ENCODE measurements around the gene TRMT61A. TPM values are rescaled to one million over a fixed set of nuclear protein-coding genes. Genes with fewer than 3 reads are reported as not detected.
A peak's percentile ranks its signal among the peaks of the same experiment; 100 is the strongest.

TRMT61A gene
- total and polyA plus RNA-seq, 2 of the 13 experiments (the other 11 are each of a cell fraction or from before 2014, with no cell fraction given), result 6.5 to 13.6 TPM

- ATAC-seq (no peak), FAIRE-seq (no peak), DNase-seq (ENCODE audit: low spot score) (no peak)
- Histone ChIP-seq H3K4me2 (ENCODE audit: low read depth, low read length) (peak overlapping the region; percentile 58), H3K9ac (ENCODE audit: insufficient read depth, low read depth, low read length) (no peak overlapping the region), H3K9me3 (ENCODE audit: low read length) (no peaks in the 10 kb centered on the region), H3K79me2 (ENCODE audit: insufficient read depth, low read length) (no peaks in the 10 kb centered on the region), H3K4me1 (ENCODE audit: insufficient read depth, low read length) (peaks cover 52% of the 10 kb centered on the region), H2AFZ (ENCODE audit: low read length) (no peak overlapping the region), H3K4me3 (replicated peaks in 1 of 3; ENCODE audit: insufficient read depth in 1 of 3, low read depth in 2 of 3, low read length in 3 of 3) (peak overlapping the region in 2 of 3 experiments; percentile 31 to 49; a peak in 4 of 6 replicates), H3K27me3 (ENCODE audit: control insufficient read depth in 1 of 2, insufficient read depth in 2 of 2, low read length in 2 of 2) (peaks cover 2 to 19% of the 10 kb centered on the region in 2 experiments; a peak in 2 of 5 replicates), H3K27ac (ENCODE audit: extremely low read length, insufficient read depth, low read length) (no peak overlapping the region), H3K36me3 (replicated peaks in 1 of 2; ENCODE audit: control insufficient read depth in 1 of 2, insufficient read depth in 2 of 2, low read length in 2 of 2) (no peaks in the 10 kb centered on the region), H4K20me1 (ENCODE audit: insufficient read depth, low read length) (no peaks in the 10 kb centered on the region)
- no TSS peak for BruUV-seq (replicated peaks)
- 54% methylated on average over 10 of the region's 33 CpGs for WGBS (ENCODE audit: low lambda C conversion rate)
- CTCF ChIA-PET (ENCODE audit: low intra/inter-chr PET ratio, low total read pairs), result interaction anchor here (1.0 to 1.4 kb wide), 2 partner anchors 24 to 42 kb away, joined by 3 read pairs; no protein-coding TSS in a partner anchor
- intact Hi-C loops (cut with micrococcal nuclease; ENCODE audit: unreplicated experiment), result loop anchor here (2.0 kb wide), 1 partner anchor 17 kb away; no protein-coding TSS in a partner anchor
- POLR2A ChIA-PET, result interaction anchor here (1.6 to 6.9 kb wide), 3 partner anchors 13 to 24 kb away, joined by 3 to 37 read pairs (median 7); partner anchors contain the start of gene TRMT61A
- in situ Hi-C loops (cut with HindIII; ENCODE audit: extremely low pct_ligation_motif_present, low pct_unique_long_range_greater_than_20kb), result no loop called here
- no peak for TF ChIP-seq ZFP91 (CRISPR knock-in tag; IDR thresholded peaks at IDR 0.05; ENCODE audit: borderline replicate concordance)
- TF ChIP-seq ZNF530 (CRISPR knock-in tag; IDR thresholded peaks at IDR 0.05; ENCODE audit: low read depth), result no peak
- no peak for TF ChIP-seq ZNF264 (CRISPR knock-in tag; IDR thresholded peaks at IDR 0.05)
- TF ChIP-seq THAP11 (CRISPR knock-in tag; IDR thresholded peaks at IDR 0.05), result no peak
- no peak for TF ChIP-seq SALL2 (CRISPR knock-in tag; IDR thresholded peaks at IDR 0.05)
- no peak for TF ChIP-seq SP140L (CRISPR knock-in tag; IDR thresholded peaks at IDR 0.05; ENCODE audit: borderline replicate concordance)
- TF ChIP-seq ZNF747 (CRISPR knock-in tag; IDR thresholded peaks at IDR 0.05; ENCODE audit: borderline replicate concordance), result no peak
- no peak for TF ChIP-seq ZMYM4 (CRISPR knock-in tag; IDR thresholded peaks at IDR 0.05)
- TF ChIP-seq SRF (IDR thresholded peaks at IDR 0.05; ENCODE audit: low read depth, low read length), result no peak
- peak; percentile 86; the same call in 1 of the 2 replicates for TF ChIP-seq HNRNPL (IDR thresholded peaks at IDR 0.05; ENCODE audit: low read depth, low read length)
- TF ChIP-seq ERF (CRISPR knock-in tag; IDR thresholded peaks at IDR 0.05), result 0 out of 2 replicates have a peak, but pooled peaks have one; percentile 2
- TF ChIP-seq HDAC1 (CRISPR knock-in tag; IDR thresholded peaks at IDR 0.05), result no peak
- TF ChIP-seq ZNF329 (CRISPR knock-in tag; IDR thresholded peaks at IDR 0.05; ENCODE audit: low read depth), result no peak
- TF ChIP-seq SPEN (CRISPR knock-in tag; IDR thresholded peaks at IDR 0.05; ENCODE audit: low read depth), result peak; percentile 36; the same call in 1 of the 2 replicates
- no peak for TF ChIP-seq AKNA (CRISPR knock-in tag; IDR thresholded peaks at IDR 0.05; ENCODE audit: borderline replicate concordance)
- TF ChIP-seq JUNB (CRISPR knock-in tag; IDR thresholded peaks at IDR 0.05; ENCODE audit: borderline replicate concordance), result no peak
- TF ChIP-seq ELF3 (CRISPR knock-in tag; IDR thresholded peaks at IDR 0.05), result no peak
- TF ChIP-seq AKAP8 (CRISPR knock-in tag; IDR thresholded peaks at IDR 0.05), result peak; percentile 43; the same call in 1 of the 2 replicates
Measured at GRCh38 chr14:103541709-103542604, 13.0 kb downstream of the TRMT61A start.
